Naive thymus-derived CD4-positive, alpha-beta T cell (primary cell): Measurements from ENCODE around the gene DDX1. TPM values are rescaled to one million over a fixed set of nuclear protein-coding genes. Genes with fewer than 3 reads are reported as not detected.

ENCODE experiments used
- ATAC-seq: fragments of 150-1000 bp; cut with Tn5 transposase; 2 replicates; pipeline ENCODE4 v1.10.0; 2021; ENCODE audit warnings: mild to moderate bottlenecking, moderate library complexity
- CTCF ChIA-PET: fragments of 350-600 bp; sonication (Branson Sonifier 250); formaldehyde crosslinking; loops from one replicate; lab custom pipeline; 2021; ENCODE audit warnings: antibody characterized with exemption; lab: Charles Lee
- POLR2A ChIA-PET: fragments of 350-600 bp; sonication (Branson Sonifier 250); formaldehyde crosslinking; loops from one replicate; lab custom pipeline; 2021; ENCODE audit warnings: antibody characterized with exemption, inconsistent platforms; lab: Charles Lee
- DNase-seq, 9 donors: peaks; one replicate each; pipeline versions ENCODE4 v3.0.0 to v3.0.0-alpha.2; 2020 to 2022; ENCODE audit warnings: mixed read lengths in 1 of 9
- H3K27ac ChIP-seq: one replicate; pipeline ENCODE4 v1.7.0; 2013; ENCODE audit warnings: mild to moderate bottlenecking, low read depth, low read length, moderate library complexity
- H3K27me3 ChIP-seq, 2 donors: one replicate each; pipeline ENCODE4 v1.7.0; 2013; ENCODE audit warnings: low read length in 2 of 2, mild to moderate bottlenecking in 2 of 2, moderate library complexity in 2 of 2; ENCODE audit not compliant: control insufficient read depth in 2 of 2, insufficient read depth in 2 of 2
- H3K36me3 ChIP-seq, 3 experiments: 1 replicate in 2 of 3; 2 replicates in 1 of 3; pipeline ENCODE4 v1.7.0; 2013; ENCODE audit warnings: low read length in 3 of 3, mild to moderate bottlenecking in 3 of 3, moderate library complexity in 1 of 3; ENCODE audit not compliant: insufficient read depth in 3 of 3, control insufficient read depth in 2 of 3
- H3K4me1 ChIP-seq, 2 donors: one replicate each; pipeline ENCODE4 v1.7.0; 2013; ENCODE audit warnings: low read length in 2 of 2, mild to moderate bottlenecking in 2 of 2, moderate library complexity in 1 of 2; ENCODE audit not compliant: control insufficient read depth in 2 of 2, insufficient read depth in 2 of 2
- H3K4me3 ChIP-seq: 2 replicates; pipeline ENCODE4 v1.7.0; 2013; ENCODE audit warnings: mild to moderate bottlenecking, low read length
- H3K9me3 ChIP-seq, 3 experiments: 1 replicate in 2 of 3; 2 replicates in 1 of 3; pipeline ENCODE4 v1.7.0; 2013; ENCODE audit warnings: low read length in 3 of 3; ENCODE audit not compliant: control insufficient read depth in 2 of 3
- H3K27ac Mint-ChIP-seq, 9 donors: one replicate each; pipeline ENCODE4 v1.8.0; 2020 to 2022; ENCODE audit warnings: mixed read lengths in 9 of 9, mild to moderate bottlenecking in 8 of 9, moderate library complexity in 5 of 9, inconsistent platforms in 2 of 9
- H3K27me3 Mint-ChIP-seq, 5 donors: one replicate each; pipeline ENCODE4 v1.8.0; 2021 to 2022; ENCODE audit warnings: mixed read lengths in 5 of 5, mild to moderate bottlenecking in 1 of 5
- H3K36me3 Mint-ChIP-seq, 5 donors: one replicate each; pipeline ENCODE4 v1.8.0; 2020 to 2022; ENCODE audit warnings: mixed read lengths in 5 of 5, mild to moderate bottlenecking in 3 of 5, inconsistent platforms in 1 of 5
- H3K4me1 Mint-ChIP-seq, 7 donors: one replicate each; pipeline ENCODE4 v1.8.0; 2020 to 2022; ENCODE audit warnings: mixed read lengths in 7 of 7, mild to moderate bottlenecking in 3 of 7, inconsistent platforms in 1 of 7
- H3K4me3 Mint-ChIP-seq, 10 donors: one replicate each; pipeline ENCODE4 v1.8.0; 2020 to 2022; ENCODE audit warnings: mild to moderate bottlenecking in 10 of 10, mixed read lengths in 10 of 10, moderate library complexity in 6 of 10, inconsistent platforms in 2 of 10
- H3K9me3 Mint-ChIP-seq, 11 donors: one replicate each; pipeline ENCODE4 v1.8.0; 2020 to 2022; ENCODE audit warnings: mixed read lengths in 11 of 11, mild to moderate bottlenecking in 4 of 11, inconsistent platforms in 1 of 11, moderate library complexity in 1 of 11
- intact Hi-C, 2 donors: fragments of 100-400 bp; cut with micrococcal nuclease; formaldehyde crosslinking; loops; one replicate each; pipeline ENCODE4 v1.15.1; 2023
- polyA plus RNA-seq, 2 donors: library from polyadenylated mRNA; unstranded; fragments of 300-500 nt; fragmentation: Illumina TruSeq; gene quantifications; one replicate each; pipeline ENCODE4 v1.2.3, GENCODE V29; 2021
- total RNA-seq, 6 experiments: library from RNA in 5 of 6; stranded (reverse) in 5 of 6; gene quantifications; 1 replicate in 5 of 6; 2 replicates in 1 of 6; pipeline ENCODE4 v1.2.3 and lab custom pipeline; 2021 to 2026

Gene DDX1
- total and polyA plus RNA-seq, 7 experiments from 2014 or later = 30.2 to 75.7 (median 58.0) TPM

DNA sequence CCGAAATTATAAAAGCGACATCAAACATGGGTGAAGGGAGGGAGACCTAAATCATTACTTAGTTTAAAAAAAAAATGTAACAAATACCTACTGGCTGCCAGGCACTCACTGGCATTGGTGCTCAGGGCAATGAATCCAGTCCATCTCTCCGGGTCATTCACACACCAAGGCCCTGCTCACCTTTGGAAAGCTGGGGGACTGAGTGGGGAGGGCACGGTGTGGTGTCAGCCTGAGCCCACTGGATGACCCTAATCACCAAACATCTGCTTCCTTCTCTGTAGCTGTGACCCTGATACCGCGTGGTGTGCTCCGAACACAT is 336 bp upstream of the DDX1 start:
- Mint-ChIP-seq H3K36me3 (peaks cover 5 to 13% (median 6%) of the 10 kb centered on the region in 5 donors), H3K4me3 (peak overlapping the region; percentile 90 to 96 (median 94)), H3K27me3 (no peaks in the 10 kb centered on the region), H3K27ac (peak overlapping the region; percentile 91 to 97 (median 95)), H3K4me1 (peaks cover 22 to 62% (median 50%) of the 10 kb centered on the region in 7 donors), H3K9me3 (no peaks in the 10 kb centered on the region)
- DNase-seq (no peak), ATAC-seq (no peak)
- Histone ChIP-seq H3K4me3 (peak overlapping the region; percentile 85), H3K27ac (peak overlapping the region; percentile 86), H3K27me3 (no peaks in the 10 kb centered on the region), H3K36me3 (peaks cover 0 to 17% (median 0%) of the 10 kb centered on the region in 3 experiments), H3K4me1 (peaks cover 0 to 5% of the 10 kb centered on the region in 2 donors), H3K9me3 (no peaks in the 10 kb centered on the region)
- POLR2A ChIA-PET = interaction anchor here (0.7 to 2.4 kb wide), 4 partner anchors 28 to 39 kb away, joined by 3 to 16 read pairs (median 4); partner anchors contain the start of gene NBAS
- CTCF ChIA-PET = interaction anchor here (1.3 kb wide), 1 partner anchor 15 kb away, joined by 3 read pairs; no protein-coding TSS in a partner anchor
- intact Hi-C loops = loop anchor here (1.0 to 2.0 kb wide), 3 partner anchors 30 to 449 kb away; partner anchors contain the start of gene NBAS (in 2 of the 2)

DNA sequence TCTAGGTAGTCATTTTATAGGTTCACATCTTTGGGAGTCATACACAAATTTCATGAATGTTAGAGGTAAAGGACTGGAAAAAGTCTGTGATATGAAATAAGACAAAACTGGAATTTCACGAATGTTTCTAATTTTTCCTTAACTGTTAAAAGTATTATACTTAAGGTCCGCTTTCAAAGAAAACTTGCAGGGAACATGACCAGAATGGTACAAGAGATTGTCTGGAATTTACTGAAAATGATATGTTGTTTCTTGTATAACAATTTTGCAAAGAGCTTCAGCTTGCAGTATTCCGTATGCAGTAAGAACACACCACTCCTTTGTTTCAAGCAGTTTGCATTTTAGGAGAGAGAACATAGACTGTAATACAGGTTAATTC is 1.6 kb downstream of the DDX1 start:
- Histone ChIP-seq H3K36me3 (peaks cover 0 to 32% (median 6%) of the 10 kb centered on the region in 3 experiments), H3K4me3 (no peak overlapping the region), H3K27ac (no peak overlapping the region), H3K27me3 (no peaks in the 10 kb centered on the region), H3K4me1 (peaks cover 0 to 5% of the 10 kb centered on the region in 2 donors), H3K9me3 (no peaks in the 10 kb centered on the region)
- H3K4me1 Mint-ChIP-seq = peaks cover 24 to 66% (median 57%) of the 10 kb centered on the region in 7 donors
- POLR2A ChIA-PET = interaction anchor here (0.6 to 2.4 kb wide), 2 partner anchors 25 to 31 kb away, joined by 3 to 16 read pairs; partner anchors contain the start of gene NBAS
- CTCF ChIA-PET = no interaction called here
- DNase-seq = no peak
- peak overlapping the region; percentile 90 to 96 (median 94) for H3K4me3 Mint-ChIP-seq
- H3K9me3 Mint-ChIP-seq = no peaks in the 10 kb centered on the region
- intact Hi-C loops = no loop called here
- H3K27me3 Mint-ChIP-seq = no peaks in the 10 kb centered on the region
- peak overlapping the region in 8 of 9 donors; percentile 47 to 97 (median 94) for H3K27ac Mint-ChIP-seq
- no peak for ATAC-seq
- H3K36me3 Mint-ChIP-seq = peaks cover 7 to 27% (median 17%) of the 10 kb centered on the region in 5 donors

DNA sequence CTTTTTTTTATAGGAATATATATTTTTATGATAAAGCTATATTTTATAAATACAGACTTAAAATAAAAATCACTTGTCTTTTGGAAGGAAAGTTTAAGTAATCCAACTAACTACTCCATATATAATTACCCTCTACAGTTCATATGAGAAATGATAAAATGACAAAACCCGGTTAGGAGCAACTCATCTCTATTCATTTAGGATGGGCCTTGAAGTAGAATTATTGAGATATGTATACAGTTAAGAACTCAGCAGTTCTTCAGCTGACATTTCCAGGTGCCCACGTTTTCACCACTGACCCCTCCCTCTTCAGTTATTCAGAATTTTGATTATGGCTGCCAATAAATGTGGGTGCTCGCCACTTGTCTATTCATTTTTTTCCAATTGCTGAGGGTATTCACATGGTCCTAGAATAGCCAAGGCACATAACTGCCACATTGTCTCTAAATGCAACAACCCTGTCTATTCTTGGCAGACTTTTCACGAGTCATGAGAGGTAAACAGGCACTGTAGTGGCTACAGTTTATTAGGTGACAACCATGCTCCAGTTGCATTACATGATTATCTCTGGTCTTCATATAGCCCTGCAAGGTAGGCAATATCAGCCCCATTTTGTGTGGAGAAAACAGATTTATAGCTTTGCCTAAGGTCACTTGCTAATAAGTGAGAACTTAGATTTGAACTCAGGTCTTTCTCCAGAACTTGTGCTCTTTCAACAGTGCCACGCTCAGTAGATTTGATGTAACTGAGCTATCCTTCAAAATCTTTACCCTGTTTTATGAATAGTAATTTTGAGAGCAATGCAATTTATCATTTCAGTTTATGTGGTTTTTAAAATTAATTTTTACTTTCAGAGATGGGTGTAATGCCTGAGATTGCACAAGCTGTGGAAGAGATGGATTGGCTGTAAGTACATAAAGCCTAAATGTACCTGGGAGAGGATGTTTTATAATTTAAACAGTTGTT is 2.9 kb downstream of the DDX1 start:
- CTCF ChIA-PET = no interaction called here

GRCh38 chr2:15595342-15595905 is 3.8 kb downstream of the DDX1 start:
- intact Hi-C loops = no loop called here
- H3K27me3 Mint-ChIP-seq = no peaks in the 10 kb centered on the region
- H3K27ac ChIP-seq = no peak overlapping the region
- H3K4me1 Mint-ChIP-seq = peaks cover 20 to 56% (median 49%) of the 10 kb centered on the region in 7 donors
- H3K4me1 ChIP-seq = peaks cover 0 to 5% of the 10 kb centered on the region in 2 donors
- ATAC-seq = no peak
- no peaks in the 10 kb centered on the region for H3K9me3 ChIP-seq
- ChIA-PET CTCF (no interaction called here), POLR2A (no interaction called here)
- no peaks in the 10 kb centered on the region for H3K9me3 Mint-ChIP-seq
- no peak overlapping the region for H3K4me3 ChIP-seq
- H3K27ac Mint-ChIP-seq = no peak overlapping the region
- H3K4me3 Mint-ChIP-seq = no peak overlapping the region
- H3K36me3 Mint-ChIP-seq = peaks cover 7 to 37% (median 23%) of the 10 kb centered on the region in 5 donors
- no peaks in the 10 kb centered on the region for H3K27me3 ChIP-seq
- no peak for DNase-seq
- peaks cover 9 to 50% (median 9%) of the 10 kb centered on the region in 3 experiments for H3K36me3 ChIP-seq

More for the DNA sequence above, 2.9 kb downstream of the DDX1 start:
- Mint-ChIP-seq H3K9me3 (no peaks in the 10 kb centered on the region), H3K27me3 (no peaks in the 10 kb centered on the region), H3K4me3 (peak overlapping the region in 3 of 10 donors; percentile 21 to 92 (median 37)), H3K4me1 (peaks cover 20 to 61% (median 54%) of the 10 kb centered on the region in 7 donors), H3K36me3 (peaks cover 7 to 34% (median 19%) of the 10 kb centered on the region in 5 donors), H3K27ac (peak overlapping the region in 1 of 9 donors; percentile 62)
- no peaks in the 10 kb centered on the region for H3K9me3 ChIP-seq
- H3K27me3 ChIP-seq = no peaks in the 10 kb centered on the region
- ATAC-seq (no peak), DNase-seq (no peak)
- no peak overlapping the region for H3K4me3 ChIP-seq
- intact Hi-C loops = no loop called here
- POLR2A ChIA-PET = no interaction called here
- no peak overlapping the region for H3K27ac ChIP-seq
- H3K4me1 ChIP-seq = peaks cover 0 to 5% of the 10 kb centered on the region in 2 donors
- peaks cover 2 to 42% (median 6%) of the 10 kb centered on the region in 3 experiments for H3K36me3 ChIP-seq

DNA sequence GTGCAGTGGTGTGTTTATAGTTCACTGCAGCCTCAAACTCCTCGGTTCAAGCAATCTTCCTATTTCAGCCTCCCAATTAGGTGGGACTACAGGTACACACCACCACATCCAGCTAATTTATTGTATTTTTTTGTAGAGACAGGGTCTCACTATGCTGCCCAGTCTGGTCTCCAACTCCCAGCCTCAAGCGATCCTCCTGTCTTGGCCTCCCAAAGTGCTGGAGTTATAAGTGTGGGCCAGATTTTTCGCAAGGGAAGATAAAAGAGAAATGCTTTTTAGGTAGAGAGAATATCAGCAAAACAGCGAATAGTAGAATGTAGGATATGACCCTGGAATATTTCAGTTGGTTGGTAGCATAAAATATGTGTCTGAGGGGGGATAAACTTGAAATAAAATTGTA is 4.3 kb downstream of the DDX1 start:
- Histone ChIP-seq H3K9me3 (no peaks in the 10 kb centered on the region), H3K4me1 (peaks cover 0 to 4% of the 10 kb centered on the region in 2 donors), H3K27ac (no peak overlapping the region), H3K27me3 (no peaks in the 10 kb centered on the region), H3K36me3 (peaks cover 11 to 55% (median 11%) of the 10 kb centered on the region in 3 experiments), H3K4me3 (no peak overlapping the region)
- peaks cover 19 to 54% (median 47%) of the 10 kb centered on the region in 7 donors for H3K4me1 Mint-ChIP-seq
- ChIA-PET POLR2A (no interaction called here), CTCF (no interaction called here)
- H3K27ac Mint-ChIP-seq = peak overlapping the region in 1 of 9 donors; percentile 16
- intact Hi-C loops = no loop called here
- ATAC-seq = no peak
- no peaks in the 10 kb centered on the region for H3K9me3 Mint-ChIP-seq
- no peak overlapping the region for H3K4me3 Mint-ChIP-seq
- H3K36me3 Mint-ChIP-seq = peaks cover 7 to 43% (median 25%) of the 10 kb centered on the region in 5 donors
- no peak for DNase-seq
- H3K27me3 Mint-ChIP-seq = no peaks in the 10 kb centered on the region

DNA sequence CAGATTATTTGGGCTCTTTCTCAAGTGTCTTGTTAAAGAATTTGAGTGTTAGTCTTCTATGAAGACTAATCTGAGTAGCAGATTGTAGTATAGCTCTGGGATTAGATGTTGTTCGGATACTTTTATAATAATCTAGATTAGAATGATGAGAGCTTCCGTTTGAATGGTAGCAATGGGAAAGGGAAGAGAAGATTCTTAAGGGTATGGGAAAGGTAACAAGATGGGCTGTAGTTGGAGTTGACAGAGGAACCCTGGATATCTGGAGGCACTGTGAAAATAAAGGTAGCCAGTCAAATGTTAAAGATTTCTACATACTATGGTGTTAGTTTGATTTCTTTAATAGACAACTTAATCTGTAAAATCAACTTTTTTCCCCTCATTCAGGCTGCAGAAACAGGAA is 4.7 kb downstream of the DDX1 start:
- ChIA-PET CTCF (no interaction called here), POLR2A (no interaction called here)
- ATAC-seq (no peak), DNase-seq (no peak)
- Histone ChIP-seq H3K36me3 (peaks cover 15 to 59% (median 15%) of the 10 kb centered on the region in 3 experiments), H3K4me1 (no peaks in the 10 kb centered on the region), H3K27me3 (no peaks in the 10 kb centered on the region), H3K4me3 (no peak overlapping the region), H3K27ac (no peak overlapping the region), H3K9me3 (no peaks in the 10 kb centered on the region)
- peaks cover 7 to 47% (median 25%) of the 10 kb centered on the region in 5 donors for H3K36me3 Mint-ChIP-seq
- H3K27ac Mint-ChIP-seq = peak overlapping the region in 2 of 9 donors; percentile 7 to 16
- no peaks in the 10 kb centered on the region for H3K27me3 Mint-ChIP-seq
- peaks cover 15 to 50% (median 43%) of the 10 kb centered on the region in 7 donors for H3K4me1 Mint-ChIP-seq
- peak overlapping the region in 1 of 10 donors; percentile 35 for H3K4me3 Mint-ChIP-seq
- H3K9me3 Mint-ChIP-seq = no peaks in the 10 kb centered on the region
- intact Hi-C loops = no loop called here
